K562 (cell line): Measurements from ENCODE around the gene RARRES2. TPM values are rescaled to one million over a fixed set of nuclear protein-coding genes. Genes with fewer than 3 reads are reported as not detected.

ENCODE experiments used
- CGGBP1 ChIP-seq: fragments of 250-450 bp; sonication (Bioruptor Pico); IDR thresholded peaks from 2 replicates; pipeline ENCODE4 v1.9.0; 2021; ENCODE audit warnings: mild to moderate bottlenecking
- CSDE1 ChIP-seq, 2 experiments: fragments of 450-650 bp; IDR thresholded peaks; 2 replicates each; pipeline ENCODE4 v1.6.1; 2016; ENCODE audit warnings: mild to moderate bottlenecking in 1 of 2
- E2F5 ChIP-seq: sonication (generic); formaldehyde crosslinking; IDR thresholded peaks from 2 replicates; pipeline ENCODE4 v1.8.0; 2022; ENCODE audit warnings: mild to moderate bottlenecking, missing genetic modification reagents
- E4F1 ChIP-seq: fragments of 250-450 bp; sonication (Bioruptor Pico); IDR thresholded peaks from 2 replicates; pipeline ENCODE4 v1.5.0; 2021; ENCODE audit warnings: mild to moderate bottlenecking, borderline replicate concordance
- EHMT2 ChIP-seq: fragments of 450-650 bp; IDR thresholded peaks from 2 replicates; pipeline ENCODE4 v1.6.1; 2018; ENCODE audit warnings: antibody characterized with exemption
- FOXJ3 ChIP-seq: sonication (generic); formaldehyde crosslinking; IDR thresholded peaks from 2 replicates; pipeline ENCODE4 v1.4.0; 2020; ENCODE audit warnings: mild to moderate bottlenecking, missing genetic modification reagents
- HBP1 ChIP-seq: fragments of 450-650 bp; formaldehyde crosslinking; IDR thresholded peaks from 2 replicates; pipeline ENCODE4 v1.4.0; 2022; ENCODE audit warnings: missing genetic modification characterization
- ILF3 ChIP-seq: fragments of 450-650 bp; IDR thresholded peaks from 2 replicates; pipeline ENCODE4 v1.6.1; 2018; ENCODE audit warnings: antibody characterized with exemption, mild to moderate bottlenecking, moderate library complexity, borderline replicate concordance
- NR4A1 ChIP-seq, 2 experiments: fragments of 250-450 bp in 1 of 2; fragments of 450-650 bp in 1 of 2; sonication (Bioruptor Pico) in 1 of 2; IDR thresholded peaks; 2 replicates each; pipeline versions ENCODE4 v1.4.0 to v1.6.1; 2016 to 2020; ENCODE audit warnings: mild to moderate bottlenecking in 2 of 2, missing compliant biosample characterization in 1 of 2, missing genetic modification characterization in 1 of 2, moderate library complexity in 1 of 2
- PYGO2 ChIP-seq: fragments of 450-650 bp; IDR thresholded peaks from 2 replicates; pipeline ENCODE4 v1.6.1; 2016; ENCODE audit warnings: mild to moderate bottlenecking, missing genetic modification characterization, moderate library complexity, missing compliant biosample characterization
- SIX5 ChIP-seq, 2 experiments: IDR thresholded peaks; 2 replicates each; pipeline ENCODE4 v1.6.1; 2011; ENCODE audit warnings: low read length in 2 of 2, borderline replicate concordance in 1 of 2, low read depth in 1 of 2, mild to moderate bottlenecking in 1 of 2, moderate library complexity in 1 of 2; ENCODE audit not compliant: insufficient read depth in 1 of 2
- TARDBP ChIP-seq: fragments of 450-650 bp; IDR thresholded peaks from 2 replicates; pipeline ENCODE4 v1.6.1; 2016
- U2AF1 ChIP-seq: fragments of 200-400 bp; formaldehyde crosslinking; optimal IDR thresholded peaks from 2 replicates; pipeline ENCODE3; 2017; ENCODE audit warnings: mild to moderate bottlenecking, low read depth, low read length, moderate library complexity
- ZC3H11A ChIP-seq: IDR thresholded peaks from 2 replicates; pipeline ENCODE4 v1.6.1; 2012; ENCODE audit warnings: low read depth, low read length, improper control_type of control experiment
- ZNF143 ChIP-seq: sonication (generic); formaldehyde crosslinking; IDR thresholded peaks from 2 replicates; pipeline ENCODE4 v1.9.0; 2022; ENCODE audit warnings: mild to moderate bottlenecking, missing genetic modification reagents
- ZNF232 ChIP-seq: sonication (generic); formaldehyde crosslinking; IDR thresholded peaks from 2 replicates; pipeline ENCODE4 v1.8.0; 2022; ENCODE audit warnings: mild to moderate bottlenecking, missing genetic modification reagents
- ZNF282 ChIP-seq: sonication (generic); formaldehyde crosslinking; IDR thresholded peaks from 2 replicates; pipeline ENCODE4 v1.8.1; 2023; ENCODE audit warnings: missing genetic modification reagents
- ZNF717 ChIP-seq: fragments of 250-450 bp; sonication (Bioruptor Pico); IDR thresholded peaks from 2 replicates; pipeline ENCODE4 v1.5.0; 2021
- polyA plus RNA-seq, 8 experiments: library from polyadenylated mRNA; depleted of rRNA in 4 of 8; stranded (reverse) in 5 of 8; unstranded in 3 of 8; fragments of >200 nt; fragmentation: Nextera tagmentation in 2 of 8; fragmentation: Illumina TruSeq in 1 of 8; extraction: Ambion mirVana in 2 of 8; extraction: Trizol in 1 of 8; gene quantifications; 2 replicates each; pipeline versions ENCODE4 v1.2.1 to v1.2.3, GENCODE V29; 2011 to 2014; ENCODE audit warnings: inconsistent platforms in 1 of 8, missing spikeins in 1 of 8
- total RNA-seq, 7 experiments: library from RNA; depleted of rRNA in 6 of 7; stranded (reverse); fragments of >200 nt in 6 of 7; fragmentation: Illumina TruSeq in 2 of 7; extraction: Trizol in 2 of 7; gene quantifications; 2 replicates each; pipeline versions ENCODE4 v1.2.1 to v1.2.3, GENCODE V29; 2011 to 2021; ENCODE audit warnings: low replicate concordance in 1 of 7
- TF ChIP-seq, protein P1 (sequence below): sonication (generic); formaldehyde crosslinking; IDR thresholded peaks from 2 replicates; pipeline ENCODE4 v1.8.1; 2023; ENCODE audit warnings: mild to moderate bottlenecking, missing genetic modification reagents, moderate library complexity
- TF ChIP-seq, protein P2 (sequence below): fragments of 450-650 bp; IDR thresholded peaks from 2 replicates; pipeline ENCODE4 v1.6.1; 2016; ENCODE audit warnings: low read depth, mild to moderate bottlenecking, moderate library complexity

RARRES2 gene
- total and polyA plus RNA-seq, 9 of the 15 experiments (the other 6 are each of a cell fraction or from before 2014, with no cell fraction given): 0.11 to 1.7 (median 0.23) TPM; not detected in 6

GRCh38 chr7:150322833-150323681 is 18.4 kb downstream of the RARRES2 start, which contains the start of the genes ACTR3C and LRRC61 (continued):
- TF ChIP-seq E4F1 (CRISPR knock-in tag) (peak; percentile 71; the same call in 1 of the 2 replicates), PYGO2 (tag) (no peak), TARDBP (peak; percentile 56; the same call in 1 of the 2 replicates), ZNF282 (CRISPR knock-in tag) (no peak), ZNF717 (CRISPR knock-in tag) (no peak; the same call in 1 of the 2 replicates), ILF3 (no peak; the same call in 1 of the 2 replicates), HBP1 (CRISPR knock-in tag) (no peak), ZC3H11A (no peak), FOXJ3 (CRISPR knock-in tag) (no peak), E2F5 (CRISPR knock-in tag) (peak; percentile 92), NR4A1 (CRISPR knock-in tag; IDR thresholded peaks at IDR 0.05) (peak; percentile 84; the same call in 1 of the 2 replicates), NR4A1 (tag; IDR thresholded peaks at IDR 0.05) (peak; percentile 96), U2AF1 (peak; percentile 93), ZNF143 (CRISPR knock-in tag) (peak; percentile 64), CSDE1 (IDR thresholded peaks at IDR 0.05) (no peak; a peak in 1 of 4 replicates), SIX5 (IDR thresholded peaks at IDR 0.05; ENCODE audit: borderline replicate concordance in 1 of 2, insufficient read depth in 1 of 2, low read depth in 1 of 2, low read length in 2 of 2) (peak in 1 of 2 experiments; percentile 22; a peak in 2 of 4 replicates), CGGBP1 (CRISPR knock-in tag) (peak; percentile 59; the same call in 1 of the 2 replicates), EHMT2 (no peak), ZNF232 (peak; percentile 97)
- TF ChIP-seq, protein P1, sequence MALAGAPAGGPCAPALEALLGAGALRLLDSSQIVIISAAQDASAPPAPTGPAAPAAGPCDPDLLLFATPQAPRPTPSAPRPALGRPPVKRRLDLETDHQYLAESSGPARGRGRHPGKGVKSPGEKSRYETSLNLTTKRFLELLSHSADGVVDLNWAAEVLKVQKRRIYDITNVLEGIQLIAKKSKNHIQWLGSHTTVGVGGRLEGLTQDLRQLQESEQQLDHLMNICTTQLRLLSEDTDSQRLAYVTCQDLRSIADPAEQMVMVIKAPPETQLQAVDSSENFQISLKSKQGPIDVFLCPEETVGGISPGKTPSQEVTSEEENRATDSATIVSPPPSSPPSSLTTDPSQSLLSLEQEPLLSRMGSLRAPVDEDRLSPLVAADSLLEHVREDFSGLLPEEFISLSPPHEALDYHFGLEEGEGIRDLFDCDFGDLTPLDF (CRISPR knock-in tag): peak; percentile 89; the same call in 1 of the 2 replicates
- TF ChIP-seq, protein P2, sequence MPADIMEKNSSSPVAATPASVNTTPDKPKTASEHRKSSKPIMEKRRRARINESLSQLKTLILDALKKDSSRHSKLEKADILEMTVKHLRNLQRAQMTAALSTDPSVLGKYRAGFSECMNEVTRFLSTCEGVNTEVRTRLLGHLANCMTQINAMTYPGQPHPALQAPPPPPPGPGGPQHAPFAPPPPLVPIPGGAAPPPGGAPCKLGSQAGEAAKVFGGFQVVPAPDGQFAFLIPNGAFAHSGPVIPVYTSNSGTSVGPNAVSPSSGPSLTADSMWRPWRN: peak; percentile 95
